GM19035 (cell line): ENCODE results near the gene BTRC.

ENCODE experiments used
- ATAC-seq: cut with Tn5 transposase; IDR thresholded peaks from one replicate; pipeline ENCODE4 v1.9.1; 2021; ENCODE audit not compliant: unreplicated experiment

Gene BTRC

GRCh38 chr10:101476383-101476782, 122.4 kb downstream of the BTRC start:
- ATAC-seq, result no peak

DNA sequence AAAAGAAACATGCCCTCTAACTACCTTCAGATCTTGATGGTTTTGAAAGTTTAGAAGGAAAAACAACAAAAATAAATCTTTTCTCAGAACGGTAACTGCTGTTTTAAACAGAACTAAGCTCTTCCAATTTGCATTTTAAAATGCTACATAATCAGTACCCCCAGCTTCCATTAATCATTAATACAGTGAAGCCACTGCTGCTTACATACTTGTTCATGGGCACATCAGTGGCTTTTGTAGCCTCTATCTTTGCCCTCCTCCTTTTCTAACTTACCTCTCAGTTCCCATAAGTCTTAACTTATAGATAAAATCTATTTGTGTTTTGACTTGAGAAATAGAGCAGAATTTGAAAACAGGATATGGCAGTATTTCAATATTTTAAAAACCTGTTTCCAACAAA, 125.0 kb downstream of the BTRC start:
- no peak for ATAC-seq

DNA sequence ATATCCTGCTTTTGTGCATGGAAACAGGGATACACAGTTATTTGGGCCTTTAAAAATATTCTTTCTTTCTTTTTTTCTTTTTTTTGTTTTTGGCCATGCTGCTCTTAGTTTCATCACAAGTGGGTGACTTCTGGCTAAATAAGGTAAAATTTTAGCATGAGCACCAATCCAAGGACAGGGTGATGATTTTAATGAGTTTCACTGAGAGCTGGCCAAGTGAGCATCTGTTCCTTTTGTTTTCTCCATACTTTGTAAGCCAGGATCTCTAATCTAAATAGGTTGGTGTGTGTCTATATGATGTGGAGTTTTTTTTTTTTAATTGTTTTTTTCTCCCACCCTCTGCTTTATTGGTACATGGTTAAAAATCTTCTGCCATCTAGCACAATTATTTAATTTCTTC, 127.3 kb downstream of the BTRC start:
- no peak for ATAC-seq

GRCh38 chr10:101482568-101482967, 128.6 kb downstream of the BTRC start:
- ATAC-seq, result no peak

GRCh38 chr10:101484175-101484745, 130.3 kb downstream of the BTRC start:
- ATAC-seq, result no peak

DNA sequence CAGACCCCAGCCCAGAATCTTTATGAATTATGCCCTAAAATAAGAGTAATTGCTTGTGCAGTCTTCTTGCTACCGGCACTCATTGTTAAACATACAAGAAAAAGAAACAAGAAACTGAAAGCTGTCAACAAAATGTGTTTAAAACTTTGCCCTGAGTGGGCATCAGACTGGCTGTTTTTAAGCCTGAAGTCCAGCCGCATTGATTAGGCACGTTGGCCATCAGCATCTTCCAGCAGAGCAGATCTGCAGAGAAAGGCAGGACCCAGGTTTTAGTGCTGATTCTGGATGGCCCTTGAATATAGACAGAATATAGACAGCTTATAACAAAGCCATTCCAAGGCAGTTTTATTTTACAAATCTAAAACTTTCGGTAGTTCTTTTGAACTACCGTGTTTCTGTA, 131.2 kb downstream of the BTRC start:
- no peak for ATAC-seq

DNA sequence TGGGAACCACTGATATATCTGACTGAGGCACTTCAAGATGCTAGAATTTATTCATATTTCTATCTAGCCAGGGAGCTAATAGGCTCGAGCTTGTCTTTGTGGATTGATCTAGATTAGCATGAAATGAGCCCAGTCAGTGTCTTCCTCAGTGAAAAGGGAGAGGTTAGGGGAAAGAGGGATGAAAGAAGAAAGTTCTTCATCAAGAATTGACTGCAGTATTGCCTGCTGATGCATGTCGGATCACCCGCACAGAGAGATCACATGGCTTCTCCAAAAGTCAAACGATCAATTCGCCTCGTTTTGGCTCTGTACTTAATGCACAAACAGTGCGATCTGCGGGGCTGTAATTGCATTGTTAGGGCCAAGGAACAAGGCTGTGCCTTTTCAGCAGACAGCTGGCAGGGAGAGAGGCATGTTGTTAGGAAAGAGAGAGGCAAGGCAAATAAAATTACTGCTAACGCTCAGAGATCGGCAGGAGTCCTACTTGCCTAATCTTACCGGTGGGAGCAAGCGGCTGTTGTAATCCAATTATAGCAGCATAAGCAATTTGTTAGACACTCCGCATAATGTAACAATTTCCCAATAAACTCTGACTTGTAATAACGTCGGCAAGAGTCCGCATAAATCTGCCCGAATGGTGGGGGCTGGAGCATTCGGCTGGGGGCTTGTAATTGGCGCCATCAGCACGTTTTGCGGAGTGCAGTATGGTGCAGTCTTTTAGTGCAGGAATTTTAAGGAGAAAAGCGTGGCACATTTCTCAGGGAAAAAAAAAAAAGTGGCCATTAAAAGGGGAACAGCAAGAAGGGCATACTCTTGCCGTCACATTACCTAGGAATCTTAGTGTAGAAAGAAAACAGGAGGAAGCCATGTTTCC, 132.0 kb downstream of the BTRC start:
- no peak for ATAC-seq

- no peak for ATAC-seq
These were observed 133.4 kb downstream of the BTRC start for GRCh38 chr10:101487399-101487798.

- ATAC-seq, result no peak
These were observed 135.4 kb downstream of the BTRC start for GRCh38 chr10:101489355-101489754.

DNA sequence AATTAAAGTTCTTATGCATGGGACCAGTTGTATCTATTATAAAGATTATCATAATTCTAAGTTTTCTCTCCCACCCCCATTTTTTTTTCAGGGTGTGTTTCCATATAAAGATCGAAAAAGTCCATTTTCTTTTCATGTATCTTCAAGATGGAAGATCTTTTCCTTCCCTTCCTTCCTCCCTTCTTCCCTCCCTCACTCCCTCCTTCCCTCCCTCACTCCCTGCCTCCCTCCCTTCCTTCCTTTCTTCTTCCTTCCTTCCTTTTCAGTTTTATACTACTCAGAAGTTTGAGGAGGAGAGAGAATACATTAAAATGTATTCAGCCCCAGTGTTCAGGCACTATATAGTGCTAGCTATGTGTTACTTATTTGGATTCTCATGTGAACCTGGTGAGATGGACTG, 136.1 kb downstream of the BTRC start:
- no peak for ATAC-seq

DNA sequence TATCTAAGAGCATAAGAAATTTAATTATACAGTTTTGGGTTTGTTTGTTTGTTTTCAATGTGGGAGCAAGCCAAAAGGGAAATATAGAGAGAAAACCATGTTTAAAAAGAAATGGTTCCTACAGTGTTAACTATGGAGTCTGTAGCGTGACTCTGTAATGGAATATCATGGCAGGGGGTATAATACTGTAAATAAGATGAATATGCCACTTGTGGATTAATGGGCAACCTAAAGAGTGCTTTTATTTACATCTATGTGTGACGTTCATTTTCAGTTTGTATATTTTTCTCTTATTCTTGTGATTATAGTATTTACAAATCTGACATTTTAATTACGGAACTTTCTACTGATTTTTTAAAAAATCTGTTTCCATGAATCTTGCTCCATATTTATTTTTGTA, 138.2 kb downstream of the BTRC start:
- no peak for ATAC-seq

- no peak for ATAC-seq
These were observed 138.8 kb downstream of the BTRC start for GRCh38 chr10:101492814-101493213.

GRCh38 chr10:101493249-101493648, 139.3 kb downstream of the BTRC start:
- ATAC-seq, result no peak

GRCh38 chr10:101493782-101494281, 139.9 kb downstream of the BTRC start:
- no peak for ATAC-seq

DNA sequence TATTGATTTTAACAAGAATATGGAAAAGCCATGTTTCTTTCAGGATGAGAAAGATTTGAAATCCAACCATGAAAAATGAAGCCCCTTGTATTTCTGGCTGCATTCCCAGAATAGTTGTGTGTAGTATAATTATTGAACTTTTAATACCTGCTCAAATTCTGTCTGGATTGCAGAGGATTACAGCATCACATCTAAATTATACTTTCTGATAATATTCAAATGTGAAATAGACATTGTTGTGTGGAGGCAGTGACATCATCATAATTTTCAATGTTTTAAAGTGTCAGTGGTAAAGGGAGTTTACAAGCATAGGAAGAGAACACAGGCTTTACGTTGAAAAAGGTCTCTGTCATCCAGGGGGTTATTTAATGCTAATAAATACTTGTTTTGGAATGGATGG, 140.7 kb downstream of the BTRC start:
- no peak for ATAC-seq

DNA sequence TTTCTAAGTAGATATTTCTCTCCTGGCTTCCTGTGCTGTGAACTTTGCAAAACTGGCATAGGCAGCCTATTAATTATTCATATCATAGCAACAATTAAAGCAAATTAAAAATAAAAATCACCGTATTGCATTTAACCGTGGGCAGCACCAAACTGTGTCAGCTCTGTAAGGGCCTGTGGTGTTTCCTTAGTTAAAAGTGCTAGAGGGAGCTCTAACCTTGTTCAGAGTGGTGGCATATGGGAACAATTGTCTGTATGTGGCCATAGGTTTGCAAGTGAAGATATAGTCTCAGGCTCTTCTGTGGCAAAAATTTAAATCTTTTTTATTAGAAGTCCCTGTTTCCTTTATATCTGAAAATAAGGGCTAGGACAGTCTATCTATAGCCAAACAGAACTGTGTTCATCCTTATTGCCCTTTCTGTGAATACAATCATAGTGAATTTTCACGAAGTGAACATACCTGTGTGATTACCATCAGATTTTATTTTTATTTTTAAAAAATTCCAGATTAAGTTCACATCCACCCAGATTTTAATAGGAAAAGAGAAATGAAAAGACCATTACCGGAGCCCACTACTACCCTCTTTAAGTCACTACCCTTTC, 141.5 kb downstream of the BTRC start:
- no peak for ATAC-seq

GRCh38 chr10:101504438-101504837, 150.5 kb downstream of the BTRC start:
- ATAC-seq, result no peak

- ATAC-seq, result no peak
These were observed 153.1 kb downstream of the BTRC start for GRCh38 chr10:101506829-101507661.

GRCh38 chr10:101507828-101508227, 153.9 kb downstream of the BTRC start:
- ATAC-seq, result no peak

GRCh38 chr10:101511938-101512337, 158.0 kb downstream of the BTRC start:
- no peak for ATAC-seq

- no peak for ATAC-seq
These were observed 158.8 kb downstream of the BTRC start for GRCh38 chr10:101512738-101513137.
